Endometrium (tissue), 2 donors: ENCODE data around the gene COG8.

Source experiments
- FAIRE-seq: peaks from 2 replicates; lab custom pipeline; 2012; peaks lifted over from hg19 to GRCh38; lab: Jason Lieb, UNC
- donor health status: control.
- donor health status: control.

Gene COG8

DNA sequence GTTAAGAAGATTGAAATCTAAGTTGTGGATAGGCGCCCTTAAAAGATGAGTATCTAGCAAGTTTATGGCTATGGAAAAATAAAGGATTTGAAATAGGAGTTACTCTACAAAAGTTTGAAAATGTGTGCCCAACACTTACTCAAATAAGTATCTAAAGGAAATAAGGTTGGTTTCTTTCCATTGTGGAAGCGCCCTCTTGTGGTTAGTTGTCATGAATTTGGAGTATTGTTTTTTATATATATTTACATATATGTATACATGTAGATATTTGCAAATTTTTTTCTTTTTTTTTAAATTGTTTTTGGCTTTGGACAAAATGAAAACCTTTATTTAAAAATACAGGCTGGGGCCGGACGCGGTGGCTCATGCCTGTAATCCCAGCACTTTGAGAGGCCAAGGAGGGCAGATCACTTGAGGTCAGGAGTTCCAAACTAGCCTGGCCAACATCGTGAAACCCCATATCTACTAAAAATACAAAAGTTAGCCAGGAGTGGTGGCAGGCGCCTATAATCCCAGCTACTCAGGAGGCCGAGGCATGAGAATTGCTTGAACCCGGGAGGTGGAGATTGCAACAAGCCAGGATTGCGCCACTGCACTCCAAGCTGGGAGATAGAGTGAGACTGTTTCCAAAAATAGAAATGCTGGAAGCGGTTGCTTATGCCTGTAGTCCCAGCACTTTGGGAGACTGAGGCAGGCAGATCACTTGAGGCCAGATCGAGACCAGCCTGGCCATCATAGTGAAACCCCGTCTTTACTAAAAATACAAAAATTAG is 52.2 kb downstream of the COG8 start:
- peak; percentile 89 for FAIRE-seq

GRCh38 chr16:69285240-69285639 is 54.1 kb downstream of the COG8 start:
- FAIRE-seq, result no peak

GRCh38 chr16:69283851-69284250 is 55.5 kb downstream of the COG8 start:
- FAIRE-seq, result no peak

DNA sequence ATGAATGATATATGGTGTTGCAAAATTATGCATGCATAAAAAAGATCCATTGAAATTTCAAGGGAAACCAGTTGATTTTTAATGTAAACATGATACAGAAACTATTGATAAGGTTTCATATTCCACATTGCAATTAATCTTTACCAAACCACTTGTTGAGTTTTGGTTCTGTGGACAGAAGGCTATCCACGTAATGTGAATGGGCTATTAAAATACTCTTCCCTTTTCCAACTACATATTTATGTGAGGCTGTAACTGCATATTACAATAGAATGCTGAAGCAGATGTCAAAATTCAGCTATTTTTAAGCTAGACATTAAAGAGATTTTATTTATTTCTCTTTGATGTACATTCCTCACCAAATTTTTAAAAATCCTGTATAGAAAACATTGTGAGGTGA is 62.0 kb downstream of the COG8 start:
- no peak for FAIRE-seq
